ENCODE results near the gene NUP42. TPM values are rescaled to one million over a fixed set of nuclear protein-coding genes. Genes with fewer than 3 reads are reported as not detected.

The NUP42 gene
- total RNA-seq, 1 experiment from 2014 or later: 36.5 TPM

GRCh38 chr7:23220690-23221305 is 39.0 kb downstream of the NUP42 start:
- no peaks in the 10 kb centered on the region for H3K79me1 ChIP-seq (ENCODE audit: insufficient read depth, low read depth, low read length, poor library complexity, severe bottlenecking)
- no peaks in the 10 kb centered on the region for H3K79me2 ChIP-seq (ENCODE audit: insufficient read depth, low read length)
- peak overlapping the region in 1 of 3 experiments; percentile 37; a peak in 2 of 7 replicates for H3K27ac Mint-ChIP-seq
- H3K14ac ChIP-seq (ENCODE audit: insufficient read depth, low read length): no peak overlapping the region
- H3K9me3 ChIP-seq (ENCODE audit: control insufficient read depth, low read depth, low read length): no peaks in the 10 kb centered on the region
- no peak overlapping the region for H3K4me2 ChIP-seq (ENCODE audit: insufficient read depth, insufficient read length, low read length)
- no peak overlapping the region for H4K91ac ChIP-seq (ENCODE audit: insufficient read length, low read depth, low read length)
- no CpG with 5 or more reads among the region's 10 CpGs for WGBS (ENCODE audit: extremely low coverage, insufficient read length, low lambda C conversion rate)
- H3K4me1 ChIP-seq (ENCODE audit: insufficient read depth, low read length): no peaks in the 10 kb centered on the region
- H3K23ac ChIP-seq (ENCODE audit: insufficient read length, low read depth, low read length): no peak overlapping the region
- no peaks in the 10 kb centered on the region for H3K9me3 Mint-ChIP-seq
- H3K27me3 ChIP-seq (ENCODE audit: insufficient read depth, low read length): no peaks in the 10 kb centered on the region
- no peak overlapping the region for H2BK120ac ChIP-seq (ENCODE audit: low read depth, low read length, poor library complexity, severe bottlenecking)
- no peak overlapping the region for H2BK5ac ChIP-seq (ENCODE audit: insufficient read length, low read length)
- no peaks in the 10 kb centered on the region for H4K20me1 ChIP-seq (ENCODE audit: control insufficient read depth, insufficient read depth, insufficient read length)
- no peak overlapping the region for H3K56ac ChIP-seq (ENCODE audit: insufficient read length, low read depth, low read length)
- no peak for DNase-seq
- no peak overlapping the region for H2AK5ac ChIP-seq (ENCODE audit: insufficient read length, low read length)
- no peaks in the 10 kb centered on the region for H3K36me3 Mint-ChIP-seq (ENCODE audit: insufficient read depth in 1 of 3, low read depth in 3 of 3)
- no peak overlapping the region for H4K5ac ChIP-seq (ENCODE audit: insufficient read length, low read depth, low read length)
- H2BK15ac ChIP-seq (ENCODE audit: low read depth, low read length): no peak overlapping the region
- H3K23me2 ChIP-seq (ENCODE audit: insufficient read length, low read depth, low read length, poor library complexity, severe bottlenecking): no peaks in the 10 kb centered on the region
- H2BK12ac ChIP-seq (ENCODE audit: insufficient read length, low read depth, low read length): no peak overlapping the region
- no peak overlapping the region for H4K8ac ChIP-seq (replicated peaks; ENCODE audit: insufficient read length, low read depth, low read length)
- no peak overlapping the region for H3K4ac ChIP-seq (ENCODE audit: low read depth, low read length)
- H3K18ac ChIP-seq (ENCODE audit: insufficient read length, low read depth, low read length): no peak overlapping the region
- no peak overlapping the region for H3T11ph ChIP-seq (ENCODE audit: low read length)
- H2BK20ac ChIP-seq (ENCODE audit: low read depth, low read length, poor library complexity, severe bottlenecking): no peak overlapping the region
- TF ChIP-seq CTCF (conservative IDR thresholded peaks at IDR 0.05): no peak
- no peak overlapping the region for H2AFZ ChIP-seq (ENCODE audit: low read length)
- H3K27ac ChIP-seq (ENCODE audit: insufficient read length, low read depth, low read length): no peak overlapping the region
- no peak overlapping the region for H3K4me3 Mint-ChIP-seq
- no peak overlapping the region for H3K9ac ChIP-seq (ENCODE audit: extremely low read depth, insufficient read length, low read length)
- peaks cover 12 to 17% of the 10 kb centered on the region in 2 experiments for H3K4me1 Mint-ChIP-seq
- H3K27me3 Mint-ChIP-seq (ENCODE audit: low read depth): no peaks in the 10 kb centered on the region
